ENCODE measurements around the gene ZDHHC11B.

- TF ChIP-seq, protein P1, sequence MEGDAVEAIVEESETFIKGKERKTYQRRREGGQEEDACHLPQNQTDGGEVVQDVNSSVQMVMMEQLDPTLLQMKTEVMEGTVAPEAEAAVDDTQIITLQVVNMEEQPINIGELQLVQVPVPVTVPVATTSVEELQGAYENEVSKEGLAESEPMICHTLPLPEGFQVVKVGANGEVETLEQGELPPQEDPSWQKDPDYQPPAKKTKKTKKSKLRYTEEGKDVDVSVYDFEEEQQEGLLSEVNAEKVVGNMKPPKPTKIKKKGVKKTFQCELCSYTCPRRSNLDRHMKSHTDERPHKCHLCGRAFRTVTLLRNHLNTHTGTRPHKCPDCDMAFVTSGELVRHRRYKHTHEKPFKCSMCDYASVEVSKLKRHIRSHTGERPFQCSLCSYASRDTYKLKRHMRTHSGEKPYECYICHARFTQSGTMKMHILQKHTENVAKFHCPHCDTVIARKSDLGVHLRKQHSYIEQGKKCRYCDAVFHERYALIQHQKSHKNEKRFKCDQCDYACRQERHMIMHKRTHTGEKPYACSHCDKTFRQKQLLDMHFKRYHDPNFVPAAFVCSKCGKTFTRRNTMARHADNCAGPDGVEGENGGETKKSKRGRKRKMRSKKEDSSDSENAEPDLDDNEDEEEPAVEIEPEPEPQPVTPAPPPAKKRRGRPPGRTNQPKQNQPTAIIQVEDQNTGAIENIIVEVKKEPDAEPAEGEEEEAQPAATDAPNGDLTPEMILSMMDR (conservative IDR thresholded peaks at IDR 0.05 in 1 of 2, IDR thresholded peaks at IDR 0.05 in 1 of 2; ENCODE audit: low read depth in 1 of 2, low read length in 2 of 2): no peak
- TF ChIP-seq EZH2 (IDR thresholded peaks at IDR 0.05; ENCODE audit: low read length, missing control alignments): no peak
Observed at GRCh38 chr5:756171-756570, 28.4 kb downstream of the ZDHHC11B start.
